Calu3 (cell line): Measurements from ENCODE around the gene KRTAP1-5. TPM values are rescaled to one million over a fixed set of nuclear protein-coding genes. Genes with fewer than 3 reads are reported as not detected.
A peak's percentile ranks its signal among the peaks of the same experiment; 100 is the strongest.
"Not testable (repeated sequence)": the region's sequence is repeated elsewhere in the genome, so short reads cannot be mapped to it uniquely, and the experiment has no call there.

Source experiments
- BruUV-seq: library from RNA; stranded (reverse); fragments of 400-500 nt; replicated peaks from 2 replicates; lab custom pipeline; 2021; lab: Mats Ljungman, UMichigan
- CTCF ChIA-PET: fragments of 300-600 bp; sonication (Branson Sonifier 250); formaldehyde crosslinking; loops from one replicate; lab custom pipeline; 2022; ENCODE audit warnings: antibody characterized with exemption; lab: Charles Lee
- DNase-seq: peaks from one replicate; pipeline ENCODE4 v3.0.0; 2022
- H3K27ac Mint-ChIP-seq: one replicate; pipeline ENCODE4 v1.8.0; 2022; ENCODE audit warnings: mixed read lengths; ENCODE audit not compliant: unreplicated experiment
- H3K27me3 Mint-ChIP-seq: one replicate; pipeline ENCODE4 v1.8.0; 2022; ENCODE audit warnings: mixed read lengths; ENCODE audit not compliant: unreplicated experiment
- H3K36me3 Mint-ChIP-seq: one replicate; pipeline ENCODE4 v1.8.0; 2022; ENCODE audit warnings: mild to moderate bottlenecking, moderate library complexity, mixed read lengths; ENCODE audit not compliant: insufficient read depth, unreplicated experiment
- H3K4me1 Mint-ChIP-seq: one replicate; pipeline ENCODE4 v1.8.0; 2022; ENCODE audit warnings: mild to moderate bottlenecking, low read depth, mixed read lengths; ENCODE audit not compliant: unreplicated experiment
- H3K4me3 Mint-ChIP-seq: one replicate; pipeline ENCODE4 v1.8.0; 2022; ENCODE audit warnings: mild to moderate bottlenecking, low read depth, moderate library complexity, mixed read lengths; ENCODE audit not compliant: unreplicated experiment
- H3K9me3 Mint-ChIP-seq: one replicate; pipeline ENCODE4 v1.8.0; 2022; ENCODE audit warnings: low read depth, mixed read lengths; ENCODE audit not compliant: unreplicated experiment
- CTCF ChIP-seq: fragments of 200-600 bp; IDR thresholded peaks from one replicate; pipeline ENCODE4 v1.8.0; 2022; ENCODE audit warnings: antibody characterized with exemption; ENCODE audit not compliant: unreplicated experiment
- intact Hi-C: fragments of 100-400 bp; cut with micrococcal nuclease; formaldehyde crosslinking; loops from one replicate; pipeline ENCODE4 v1.10.0; 2022; ENCODE audit not compliant: unreplicated experiment
- total RNA-seq: library from RNA; stranded (reverse); gene quantifications from 2 replicates; pipeline ENCODE4 v1.2.3, GENCODE V29; 2022

KRTAP1-5 gene
- total RNA-seq, 1 experiment from 2014 or later: not detected

GRCh38 chr17:41058741-41059140 is 31.7 kb upstream of the KRTAP1-5 start:
- H3K27me3 Mint-ChIP-seq: no peaks in the 10 kb centered on the region
- no peak for TF ChIP-seq CTCF
- H3K27ac Mint-ChIP-seq: peak overlapping the region; percentile 85
- CTCF ChIA-PET: interaction anchor here (0.6 to 4.5 kb wide), 18 partner anchors 13 to 490 kb away, joined by 3 to 28 read pairs (median 4); partner anchors contain the start of genes KRT23 and KRTAP1-1
- DNase-seq: no peak
- no TSS peak for BruUV-seq
- peaks cover 46% of the 10 kb centered on the region for H3K4me1 Mint-ChIP-seq
- intact Hi-C loops: no loop called here
- no peaks in the 10 kb centered on the region for H3K9me3 Mint-ChIP-seq
- H3K36me3 Mint-ChIP-seq: peaks cover 20% of the 10 kb centered on the region
- H3K4me3 Mint-ChIP-seq: peak overlapping the region; percentile 33

GRCh38 chr17:41057547-41057946 is 30.5 kb upstream of the KRTAP1-5 start:
- DNase-seq: no peak
- Mint-ChIP-seq H3K4me3 (no peak overlapping the region), H3K4me1 (peaks cover 41% of the 10 kb centered on the region), H3K27ac (peak overlapping the region; percentile 22), H3K9me3 (peaks cover 2% of the 10 kb centered on the region), H3K27me3 (no peaks in the 10 kb centered on the region), H3K36me3 (peaks cover 20% of the 10 kb centered on the region)
- intact Hi-C loops: no loop called here
- BruUV-seq: no TSS peak
- no peak for TF ChIP-seq CTCF
- CTCF ChIA-PET: interaction anchor here (1.1 kb wide), 1 partner anchor 101 kb away, joined by 3 read pairs; no protein-coding TSS in a partner anchor

GRCh38 chr17:41055130-41055529 is 28.1 kb upstream of the KRTAP1-5 start, which contains the start of gene KRTAP2-2:
KRTAP2-2 (minus strand) TSS chr17:41055230; CDS start chr17:41055211, 19 bp downstream.
- H3K27me3 Mint-ChIP-seq, CTCF ChIA-PET, H3K36me3 Mint-ChIP-seq, H3K27ac Mint-ChIP-seq, BruUV-seq, H3K4me3 Mint-ChIP-seq, H3K9me3 Mint-ChIP-seq, DNase-seq, intact Hi-C loops: not testable (repeated sequence)
- peaks cover 25% of the 10 kb centered on the region for H3K4me1 Mint-ChIP-seq

GRCh38 chr17:41054556-41054955 is 27.5 kb upstream of the KRTAP1-5 start:
- DNase-seq, BruUV-seq, H3K36me3 Mint-ChIP-seq, H3K27ac Mint-ChIP-seq, intact Hi-C loops, H3K4me3 Mint-ChIP-seq, CTCF ChIA-PET, H3K27me3 Mint-ChIP-seq, H3K9me3 Mint-ChIP-seq: not testable (repeated sequence)
- peaks cover 25% of the 10 kb centered on the region for H3K4me1 Mint-ChIP-seq

GRCh38 chr17:41054025-41054424 is 27.0 kb upstream of the KRTAP1-5 start:
- Mint-ChIP-seq H3K9me3 (peaks cover 2% of the 10 kb centered on the region), H3K36me3 (peaks cover under 1% of the 10 kb centered on the region), H3K4me3 (no peak overlapping the region), H3K4me1 (peaks cover 25% of the 10 kb centered on the region), H3K27me3 (no peaks in the 10 kb centered on the region), H3K27ac (no peak overlapping the region)
- CTCF ChIA-PET: interaction anchor here (1.0 kb wide), 1 partner anchor 67 kb away, joined by 3 read pairs; no protein-coding TSS in a partner anchor
- TF ChIP-seq CTCF: no peak
- DNase-seq: no peak
- intact Hi-C loops: no loop called here
- BruUV-seq: no TSS peak
